GM18907 (cell line): ENCODE data around the gene IGHMBP2.

Experiments
- ATAC-seq: cut with Tn5 transposase; IDR thresholded peaks from one replicate; pipeline ENCODE4 v1.9.1; 2021; ENCODE audit warnings: mild to moderate bottlenecking, moderate library complexity; ENCODE audit not compliant: unreplicated experiment

IGHMBP2 gene

DNA sequence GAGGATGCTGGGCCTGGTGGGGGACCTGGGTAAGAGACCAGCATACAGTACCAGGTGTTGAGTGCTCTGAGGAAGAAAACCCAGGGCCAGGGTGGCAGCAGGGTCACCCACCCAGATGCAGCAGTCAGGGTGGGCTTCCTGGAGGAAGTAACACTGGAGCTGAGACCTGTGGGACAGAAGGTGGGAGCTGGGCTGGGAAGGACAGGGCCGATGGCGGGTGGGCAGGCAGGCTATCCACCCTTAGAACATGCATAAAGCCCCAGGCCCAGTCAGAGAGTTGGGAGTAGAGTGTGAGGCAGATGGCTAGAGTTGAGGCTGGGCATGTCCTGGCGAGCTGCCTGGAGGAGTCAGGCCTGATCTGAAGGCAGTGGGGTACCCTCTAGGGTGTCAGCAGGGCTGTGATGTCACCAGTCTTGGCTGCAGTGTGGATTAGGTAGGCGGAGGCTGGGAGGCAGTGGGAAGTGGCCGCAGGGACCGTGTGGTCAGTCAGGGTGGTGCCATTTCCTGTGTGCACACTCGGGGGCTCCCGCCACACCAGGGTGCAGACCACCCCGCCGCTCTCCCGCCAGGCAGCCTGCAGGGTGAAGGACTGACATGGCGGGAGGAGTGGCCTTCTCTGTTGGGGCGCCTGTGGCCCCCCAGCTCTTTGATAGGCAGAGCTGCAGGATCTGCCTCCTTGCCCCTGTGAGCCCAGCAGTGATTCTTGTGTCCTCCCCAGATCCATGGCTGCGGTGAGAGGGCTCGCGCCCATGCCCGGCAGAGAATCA, 35.3 kb downstream of the IGHMBP2 start:
- no peak for ATAC-seq

DNA sequence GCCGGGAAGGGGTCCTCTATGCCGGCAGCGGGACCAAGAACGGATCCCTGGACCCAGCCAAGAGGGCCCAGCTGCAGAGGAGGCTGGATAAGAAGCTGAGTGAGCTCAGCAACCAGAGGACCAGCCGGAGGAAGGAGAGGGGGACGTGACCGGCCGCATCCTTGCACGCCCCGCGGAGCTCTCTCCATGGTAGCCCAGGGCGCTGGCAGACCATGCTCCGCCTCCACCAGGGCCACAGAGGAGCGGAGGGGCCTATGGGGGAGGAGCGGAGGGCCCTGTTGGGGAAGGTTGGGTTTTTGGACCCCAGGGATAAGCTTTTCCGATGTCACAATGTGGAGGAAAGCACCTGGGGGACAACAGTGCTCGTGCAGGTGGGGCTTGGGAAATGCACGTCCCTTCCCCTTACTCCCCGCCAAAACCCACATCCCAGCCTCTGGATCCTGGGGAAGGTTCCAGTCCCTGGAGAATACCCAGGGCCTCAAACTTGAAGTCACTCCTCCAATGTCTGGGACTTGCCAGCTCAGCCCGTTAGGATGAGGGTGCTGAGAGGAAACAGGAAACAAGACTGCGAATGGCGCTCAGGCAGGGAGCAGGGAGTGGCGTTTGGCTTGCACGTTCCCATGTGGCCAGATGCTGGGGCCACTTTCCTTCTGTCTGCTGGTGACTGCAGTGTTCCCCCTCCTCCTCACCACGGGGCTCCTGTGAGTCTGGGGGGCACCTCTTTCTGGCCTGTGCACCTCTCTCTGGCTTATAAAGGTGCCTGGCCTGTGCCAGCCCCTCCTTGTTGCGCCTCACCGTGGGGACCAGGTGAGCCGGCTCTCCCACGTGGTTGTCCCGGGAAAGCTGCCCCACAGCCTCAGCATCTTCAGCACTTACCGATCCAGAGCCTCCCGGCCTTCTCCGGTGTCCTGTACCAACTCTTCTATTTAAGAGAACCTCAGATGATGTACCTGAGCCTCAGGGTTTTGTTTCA, 36.2 kb downstream of the IGHMBP2 start:
- ATAC-seq: no peak

DNA sequence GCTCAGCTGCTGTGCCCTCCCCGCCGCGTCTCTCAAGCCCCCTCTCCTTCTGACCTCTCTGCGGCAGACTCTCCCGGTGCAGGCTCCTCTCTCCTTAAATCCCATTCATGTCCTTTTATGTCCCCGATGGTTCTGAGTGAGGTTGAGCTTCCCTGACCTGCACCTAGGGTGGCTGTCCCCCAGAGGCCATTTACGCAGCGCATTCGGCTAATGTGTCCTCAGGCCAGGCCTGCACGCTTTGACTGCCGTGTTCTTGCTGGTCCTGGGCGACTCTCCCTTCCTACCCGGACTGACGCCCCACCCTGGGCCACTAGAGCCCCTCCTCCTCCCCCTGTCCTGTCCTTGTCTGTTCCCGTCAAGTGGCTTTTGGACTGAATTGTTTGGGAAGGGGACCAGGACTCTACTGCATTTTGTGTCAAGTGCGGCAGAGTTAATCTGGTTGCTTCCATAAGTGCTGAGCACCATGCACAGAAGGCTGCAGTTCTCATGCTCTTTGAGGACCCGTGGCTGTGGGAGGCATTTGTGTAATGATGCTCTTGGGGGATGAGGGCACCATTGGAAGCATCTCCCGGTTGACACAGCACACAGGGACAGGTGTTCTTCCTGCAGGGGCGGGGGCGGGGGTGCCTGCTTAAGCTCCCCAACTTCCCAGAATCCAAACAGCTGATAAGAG, 37.1 kb downstream of the IGHMBP2 start:
- no peak for ATAC-seq

DNA sequence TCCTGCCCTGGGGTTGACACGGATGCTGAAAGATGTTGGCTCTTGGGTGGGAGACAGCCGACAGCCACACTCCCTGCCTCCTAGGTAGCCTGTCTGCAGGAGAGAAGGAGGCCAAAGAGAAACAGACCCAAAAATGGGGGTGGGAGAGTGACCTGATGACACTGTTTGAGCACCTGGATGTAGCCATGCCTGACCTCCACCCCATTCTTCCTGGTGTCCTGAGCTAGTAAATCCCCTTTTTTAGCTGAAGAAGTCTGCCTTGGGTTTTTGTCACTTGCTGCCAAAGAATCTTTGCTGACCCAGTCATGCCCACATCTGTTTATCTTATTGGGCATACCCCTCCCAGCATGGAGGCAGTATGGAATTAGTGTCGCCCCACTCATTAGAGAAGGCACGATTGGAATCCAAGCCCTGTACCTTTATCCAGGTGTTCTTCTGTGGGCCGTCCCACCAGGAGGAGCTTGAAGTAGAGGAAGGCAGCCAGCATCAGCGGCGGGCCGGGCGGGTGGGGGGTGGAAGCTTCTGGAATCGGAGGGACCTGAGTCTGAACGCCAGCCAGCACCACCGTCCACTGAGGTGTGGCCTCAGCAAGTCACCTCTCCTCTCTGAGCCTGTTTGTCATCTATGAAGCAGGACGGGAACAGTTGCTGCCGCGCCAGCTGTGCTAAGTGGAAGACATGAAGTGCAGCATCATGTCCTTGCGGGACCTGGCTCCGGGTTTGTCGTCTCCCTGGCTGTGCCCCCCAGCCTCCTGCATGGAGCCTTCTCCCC, 37.8 kb downstream of the IGHMBP2 start:
- ATAC-seq: no peak

DNA sequence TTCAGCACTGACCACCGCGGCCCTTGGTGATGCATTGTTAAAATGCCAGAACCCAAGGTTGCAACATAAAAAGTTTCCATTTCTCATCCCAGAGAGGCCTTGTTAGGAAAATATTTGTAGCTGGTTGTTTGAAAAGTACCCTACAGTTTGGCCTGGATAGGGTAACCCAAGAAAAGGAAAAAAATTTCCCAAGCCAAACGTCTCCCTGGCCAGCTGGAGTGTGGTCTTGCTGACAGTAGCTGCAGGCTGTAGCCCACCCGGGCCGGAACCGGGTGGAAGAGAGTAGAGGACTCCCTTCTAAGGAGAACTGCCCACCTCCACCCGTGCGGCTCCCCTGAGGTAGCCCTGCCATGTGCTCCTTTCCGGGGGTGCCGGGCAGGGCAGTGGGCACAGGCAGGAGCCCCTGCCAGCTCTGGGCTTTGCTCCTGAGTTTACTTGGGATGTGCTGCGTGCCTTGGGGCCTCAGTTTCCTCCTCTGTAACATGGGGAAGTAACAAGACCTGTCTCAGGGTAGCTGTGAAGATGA, 38.5 kb downstream of the IGHMBP2 start:
- ATAC-seq: no peak

DNA sequence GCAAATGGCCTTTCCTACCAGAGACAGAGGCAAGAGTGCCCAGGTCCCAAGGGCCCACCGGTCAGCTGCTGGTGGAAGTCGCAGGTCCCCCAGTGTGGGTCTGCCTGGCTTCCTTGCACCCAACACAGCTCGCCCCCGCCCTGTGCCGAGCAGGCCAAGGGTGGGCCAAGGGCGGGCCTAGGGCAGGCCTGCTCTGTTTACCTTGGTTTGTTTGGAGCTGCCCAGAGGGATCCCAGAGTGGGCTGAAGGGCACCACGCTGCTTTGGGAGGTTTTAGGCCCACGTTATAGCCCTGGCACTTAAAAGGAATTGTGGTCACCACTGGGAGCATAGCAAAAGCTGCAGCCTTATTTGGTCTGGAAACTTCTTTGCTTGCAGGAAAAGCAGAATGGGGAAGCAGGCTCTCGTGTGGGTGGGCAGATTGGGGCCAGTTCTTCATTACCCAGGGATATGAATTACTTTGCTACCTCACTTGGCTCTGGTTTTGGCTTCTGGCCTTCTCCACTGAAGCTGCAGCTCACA, 39.1 kb downstream of the IGHMBP2 start:
- no peak for ATAC-seq

DNA sequence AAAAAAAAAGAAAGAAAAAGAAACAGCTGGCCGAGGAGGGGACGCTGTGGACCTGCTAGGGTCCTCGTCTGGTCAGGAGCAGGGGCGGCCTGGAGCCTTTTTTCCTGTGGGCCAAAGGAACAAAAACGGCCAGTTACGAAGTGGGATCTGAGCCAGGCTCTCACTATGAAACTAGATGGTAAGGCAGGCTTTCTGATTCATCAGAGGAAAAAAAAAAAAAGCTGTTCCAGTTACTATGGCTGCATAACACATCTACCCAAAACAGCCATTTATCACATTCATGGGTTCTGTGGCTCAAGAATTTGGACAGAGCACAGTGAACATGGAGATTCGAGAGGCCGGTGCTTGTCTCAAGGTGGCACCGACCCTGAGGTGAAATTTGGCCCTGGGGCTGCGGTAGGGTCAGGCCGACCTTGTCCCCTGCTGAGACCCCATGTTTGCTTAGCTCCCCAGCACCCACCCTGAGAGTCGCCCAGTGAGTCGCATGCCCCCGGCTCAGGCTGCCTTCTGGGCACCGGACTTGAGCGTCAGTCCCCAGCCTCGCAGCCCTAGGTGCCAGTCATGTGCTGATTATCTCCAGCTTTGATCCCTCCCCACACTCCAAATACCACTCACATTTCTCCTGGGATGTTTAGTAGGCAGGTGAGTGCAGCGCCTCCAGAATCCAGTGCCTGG, 42.9 kb downstream of the IGHMBP2 start:
- no peak for ATAC-seq

DNA sequence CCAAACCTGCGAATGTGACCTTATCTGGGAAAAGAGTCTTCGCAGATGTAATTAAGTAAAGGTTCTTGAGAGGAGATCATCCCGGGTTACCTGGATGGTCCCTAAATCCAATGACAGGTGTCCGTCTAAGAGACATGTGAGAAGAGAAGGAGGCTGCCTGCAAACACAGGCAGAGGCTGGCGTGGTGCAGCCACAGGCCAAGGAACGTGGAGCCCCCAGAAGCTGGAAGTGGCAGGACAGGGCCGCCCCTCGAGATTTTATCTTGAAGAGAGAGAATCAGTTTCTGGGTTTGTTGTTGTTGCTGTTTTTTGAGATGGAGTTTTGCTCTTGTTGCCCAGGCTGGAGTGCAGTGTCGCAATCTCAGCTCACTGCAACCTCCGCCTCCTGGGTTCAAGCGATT, 43.5 kb downstream of the IGHMBP2 start:
- ATAC-seq: no peak

DNA sequence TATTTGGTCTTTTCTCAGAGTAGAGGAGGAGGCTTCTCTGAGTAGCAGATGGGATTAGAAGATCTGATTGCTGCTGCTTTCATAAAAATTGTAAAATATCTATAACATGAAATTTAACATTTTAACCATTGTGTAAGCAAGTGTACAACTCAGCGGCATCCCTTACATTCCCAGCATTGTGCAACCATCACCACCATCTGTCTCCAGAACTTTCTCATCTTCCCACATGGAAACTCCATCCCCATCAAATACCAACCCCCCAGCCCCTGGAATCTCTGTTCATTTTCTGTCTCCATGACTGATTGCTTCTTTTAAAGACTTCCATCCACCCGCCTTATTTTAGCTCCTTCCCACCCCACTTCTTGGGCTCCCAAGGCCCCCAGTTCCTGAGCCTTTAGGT, 44.8 kb downstream of the IGHMBP2 start:
- ATAC-seq: no peak

DNA sequence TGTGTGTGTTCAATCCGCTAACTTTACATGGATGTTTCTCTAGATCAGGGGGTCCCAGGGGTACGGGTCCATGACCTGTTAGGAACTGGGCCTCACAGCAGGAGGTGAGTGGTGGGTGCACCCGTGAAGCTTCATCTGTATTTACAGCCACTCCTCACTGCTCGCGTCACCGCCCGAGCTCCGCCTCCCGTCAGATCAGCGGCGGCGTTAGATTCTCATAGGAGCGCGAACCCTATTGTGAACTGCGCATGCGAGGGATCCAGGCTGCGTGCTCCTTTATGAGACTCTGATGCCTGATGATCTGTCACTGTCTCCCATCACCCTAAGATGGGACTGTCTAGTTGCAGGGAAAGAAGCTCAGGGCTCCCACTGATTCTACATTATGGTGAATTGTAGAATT, 45.2 kb downstream of the IGHMBP2 start:
- no peak for ATAC-seq

DNA sequence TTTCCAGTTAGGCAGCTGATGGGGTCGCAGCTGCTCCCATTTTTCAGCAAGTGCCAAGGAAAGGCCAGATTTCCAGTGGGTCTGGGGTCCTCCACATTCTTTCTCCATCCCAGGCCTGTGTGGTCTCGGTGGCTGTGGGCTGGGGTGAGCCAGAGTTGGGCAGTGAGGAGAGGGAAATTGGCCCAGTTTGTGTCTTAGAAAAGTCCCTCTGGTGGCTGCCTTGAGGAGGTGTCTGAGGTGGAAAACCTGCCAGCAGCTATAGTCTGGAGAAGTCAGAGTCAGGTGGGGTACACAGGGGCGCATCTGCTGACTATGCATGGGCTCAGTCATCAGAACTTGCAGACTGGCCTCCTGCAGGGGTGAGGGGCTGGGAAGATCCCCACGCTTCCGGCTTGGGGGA, 46.6 kb downstream of the IGHMBP2 start:
- ATAC-seq: no peak

DNA sequence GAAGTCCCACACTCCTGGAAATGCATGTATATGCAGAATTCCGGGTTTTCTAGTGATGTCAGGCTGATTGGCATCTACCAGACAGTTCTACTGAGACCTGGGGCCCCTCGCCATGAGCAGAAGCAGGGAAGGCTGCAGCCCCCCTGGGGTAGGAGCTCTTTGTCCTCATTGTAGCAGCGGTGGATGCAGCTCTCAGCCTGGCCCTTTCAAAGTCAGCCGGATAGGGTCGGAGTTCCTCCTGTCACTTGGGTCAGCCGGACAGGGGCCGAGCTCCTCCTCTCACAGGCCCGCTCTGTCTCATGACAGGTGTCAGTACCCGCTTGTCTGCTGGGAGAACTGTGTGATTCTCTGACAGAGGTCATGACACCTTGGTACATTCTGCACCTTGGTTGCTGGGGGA, 47.1 kb downstream of the IGHMBP2 start:
- no peak for ATAC-seq

DNA sequence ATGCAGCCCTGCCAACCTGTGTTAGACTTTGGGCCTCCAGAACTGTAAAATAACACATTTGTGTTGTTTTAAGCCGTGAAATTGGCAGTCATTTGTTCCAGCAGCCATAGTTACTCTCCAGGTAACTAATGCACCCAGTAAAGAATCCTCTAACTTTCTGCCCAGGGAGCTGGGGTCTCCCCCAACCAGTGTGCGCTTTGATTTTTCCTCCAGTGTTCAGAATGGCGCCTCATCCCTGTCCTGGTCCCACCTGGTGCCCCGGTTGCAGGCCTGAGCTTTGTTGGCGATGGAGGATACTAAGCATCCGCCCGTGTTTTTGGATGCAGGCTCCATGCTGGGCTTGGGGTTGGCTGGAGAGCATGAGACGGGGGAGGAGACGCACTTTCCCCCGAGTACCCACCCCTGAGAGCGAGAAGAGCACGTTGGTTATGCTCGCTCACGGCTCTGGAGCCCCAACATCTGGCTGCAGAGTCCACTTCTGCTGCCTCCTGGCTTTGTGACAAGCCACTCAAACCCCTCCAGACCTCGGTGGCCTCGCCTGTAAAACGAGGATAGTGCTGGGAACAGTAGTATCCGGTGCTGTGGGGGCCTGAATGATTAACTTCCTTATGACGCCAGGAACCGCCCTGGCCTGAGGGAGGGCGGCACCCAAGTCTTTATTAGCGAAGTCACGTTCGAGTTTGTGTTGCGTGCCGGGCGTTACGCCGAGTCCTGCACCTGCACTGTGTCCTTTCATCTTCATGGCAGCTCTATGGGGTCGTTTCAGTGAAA, 51.3 kb downstream of the IGHMBP2 start:
- ATAC-seq: no peak

DNA sequence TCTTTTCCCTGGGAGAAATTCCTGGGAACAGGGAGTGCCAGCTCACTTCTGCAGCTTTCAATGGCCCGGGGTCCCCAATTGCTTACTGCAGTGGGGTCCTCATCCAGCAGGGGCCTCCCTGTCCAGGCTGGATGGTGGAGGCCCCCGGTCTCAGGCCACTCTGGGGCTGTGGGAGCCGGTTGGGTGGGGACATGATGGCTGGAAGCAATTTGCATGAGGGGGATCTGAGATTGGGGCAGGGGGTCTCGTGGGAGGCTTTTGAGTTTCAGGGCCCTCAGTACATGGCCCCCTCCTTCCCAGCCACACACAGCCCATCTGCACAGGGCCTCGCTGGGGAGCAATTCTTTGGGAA, 51.9 kb downstream of the IGHMBP2 start:
- ATAC-seq: no peak

DNA sequence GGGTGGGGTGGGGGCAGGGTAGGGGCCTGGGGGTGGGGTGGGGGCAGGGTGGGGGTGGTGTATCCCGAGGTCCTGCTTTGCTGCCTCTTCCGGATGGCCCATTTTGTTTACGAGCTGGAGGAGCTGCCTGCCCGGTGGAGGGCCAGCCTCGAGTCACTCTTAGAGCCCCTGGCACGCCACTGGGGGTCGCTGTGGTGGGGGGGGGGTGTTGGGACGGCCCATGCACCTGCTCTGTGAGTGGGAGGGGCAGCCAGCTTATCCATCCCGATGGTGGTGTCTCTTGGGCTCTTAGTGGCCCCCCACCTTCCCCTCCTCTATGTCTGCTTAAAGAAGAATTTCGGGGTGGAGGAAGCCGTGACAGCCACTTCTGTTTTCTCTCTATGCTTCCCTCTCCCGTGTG, 52.5 kb downstream of the IGHMBP2 start:
- ATAC-seq: no peak

DNA sequence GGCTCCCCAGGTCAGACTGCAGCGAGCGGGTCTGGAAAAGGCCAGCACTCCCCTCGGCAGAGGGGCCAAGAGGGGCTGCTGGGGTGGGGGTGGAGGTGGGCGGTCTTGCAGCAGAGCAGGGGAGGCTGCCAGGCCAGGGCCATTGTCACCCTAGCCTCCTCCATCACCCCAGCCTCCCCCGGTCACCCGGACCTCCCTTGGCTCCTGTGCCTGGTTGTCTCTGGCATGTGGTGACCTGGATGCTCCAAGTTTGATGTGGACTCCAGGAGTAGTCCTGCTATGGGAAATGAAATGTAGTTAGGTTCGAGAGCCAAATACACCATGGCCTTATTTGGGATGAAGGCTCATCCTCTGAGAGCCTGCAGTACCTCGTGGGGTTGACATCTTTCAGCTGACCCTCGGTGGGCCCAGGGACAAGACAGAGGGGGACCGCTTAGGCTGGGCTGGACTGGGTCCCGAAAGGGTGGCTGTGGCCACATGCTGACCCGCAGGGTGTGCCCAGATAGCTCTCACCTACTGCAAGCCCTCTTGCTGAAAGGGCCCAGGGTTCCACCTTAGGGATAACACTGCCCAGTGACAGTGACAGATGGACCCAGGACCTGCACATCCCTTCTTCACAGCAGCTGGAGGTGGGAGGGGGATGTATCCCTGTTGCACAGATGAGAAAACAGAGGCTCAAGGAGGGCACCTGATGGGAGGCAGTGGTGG, 53.0 kb downstream of the IGHMBP2 start:
- ATAC-seq: no peak

DNA sequence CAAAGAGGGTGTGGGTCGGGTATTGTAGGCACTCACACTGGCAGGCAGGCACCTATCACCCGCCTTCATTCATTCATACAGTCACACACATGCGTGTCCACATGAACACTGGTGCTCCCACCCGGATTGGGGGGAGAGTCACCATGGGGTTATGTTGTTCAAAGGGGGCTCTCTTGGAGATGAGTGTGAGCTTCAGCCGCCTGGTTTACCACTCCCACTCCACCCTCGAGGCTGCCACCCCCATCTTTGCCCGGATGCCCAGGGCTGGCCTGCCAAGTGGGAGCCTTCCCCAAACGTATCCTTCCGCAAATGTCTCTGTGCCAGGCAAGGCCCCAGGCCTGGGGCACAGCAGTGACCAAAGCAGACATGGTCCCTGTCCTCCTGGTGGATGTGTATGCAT, 54.5 kb downstream of the IGHMBP2 start:
- no peak for ATAC-seq

DNA sequence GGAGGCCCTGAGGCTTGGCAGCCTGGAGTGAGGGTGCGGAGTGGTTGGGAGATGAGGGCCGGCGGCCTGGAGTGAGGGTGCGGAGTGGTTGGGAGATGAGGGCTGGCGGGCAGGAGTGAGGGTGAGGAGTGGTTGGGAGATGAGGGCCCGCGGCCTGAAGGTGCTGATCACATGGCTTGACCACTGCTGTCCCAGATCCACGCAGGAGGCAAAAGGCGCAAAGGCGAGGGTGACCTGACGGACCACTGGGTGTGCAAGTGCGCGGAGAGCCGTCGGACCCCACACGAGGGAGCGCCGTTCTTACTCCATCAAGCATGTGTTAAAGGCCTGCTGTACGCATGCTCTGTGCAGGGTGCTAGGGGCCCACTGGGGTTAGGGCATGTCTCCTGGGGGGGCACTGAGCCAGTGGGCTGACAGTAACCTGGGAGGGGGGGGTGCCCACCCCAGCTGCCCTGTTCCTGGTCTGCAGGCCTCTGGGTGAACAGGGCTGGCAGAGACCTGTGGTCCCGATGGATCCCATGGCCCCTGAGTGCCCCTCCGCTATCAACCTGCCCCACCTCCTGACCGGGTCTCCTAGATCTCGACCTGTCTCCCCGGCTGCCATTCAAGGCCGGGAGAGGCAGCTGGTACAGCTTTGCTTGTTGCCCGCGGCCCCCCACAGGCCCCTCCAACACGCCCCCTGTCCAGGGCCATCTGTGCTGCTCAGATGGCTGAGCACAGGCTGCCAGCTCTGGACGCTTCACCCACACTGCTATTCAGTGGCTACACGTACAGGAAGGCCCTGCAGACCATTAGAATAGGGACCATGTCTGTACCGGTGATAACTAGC, 56.0 kb downstream of the IGHMBP2 start:
- ATAC-seq: no peak
